SK-N-SH (cell line): Measurements from ENCODE around the gene CABP1. TPM values are rescaled to one million over a fixed set of nuclear protein-coding genes. Genes with fewer than 3 reads are reported as not detected.

Experiments used
- CTCF ChIA-PET: fragments of 300-600, 350-600 bp; formaldehyde crosslinking; extraction: SDS; loops from one replicate; lab custom pipeline; 2021; lab: Yijun Ruan, JAX
- POLR2A ChIA-PET: fragments of 350-600 bp; sonication (Branson Sonifier 250); formaldehyde crosslinking; extraction: SDS; loops from one replicate; lab custom pipeline; 2020; ENCODE audit warnings: antibody characterized with exemption, inconsistent platforms; lab: Yijun Ruan, JAX
- DNase-seq: peaks from one replicate; pipeline ENCODE4 v3.0.0; 2012
- H2AFZ ChIP-seq: fragments of 200-600 bp; sonication (generic); 2 replicates; pipeline ENCODE4 v1.8.1; 2016; ENCODE audit warnings: antibody characterized with exemption, mild to moderate bottlenecking, low read depth
- H3F3A ChIP-seq: fragments of 200-600 bp; sonication (generic); replicated peaks from 2 replicates; pipeline ENCODE3; 2016; ENCODE audit warnings: antibody characterized with exemption, mild to moderate bottlenecking; ENCODE audit not compliant: insufficient read depth
- H3K27ac ChIP-seq, 2 experiments: fragments of 200-500 bp in 1 of 2; fragments of 200-600 bp in 1 of 2; sonication (Bioruptor generic) in 1 of 2; sonication (generic), shearing (Covaris generic) in 1 of 2; 2 replicates each; pipeline versions ENCODE4 v1.5.1 to v1.6.1; 2014 to 2016; ENCODE audit warnings: low read depth in 2 of 2, inconsistent platforms in 1 of 2, low read length in 1 of 2, mild to moderate bottlenecking in 1 of 2, mixed read lengths in 1 of 2
- H3K27me3 ChIP-seq: fragments of 200-600 bp; sonication (generic), shearing (Covaris generic); 2 replicates; pipeline ENCODE4 v1.6.1; 2016; ENCODE audit warnings: mixed run types; ENCODE audit not compliant: insufficient read depth
- H3K36me3 ChIP-seq, 2 experiments: fragments of 200-500 bp in 1 of 2; fragments of 200-600 bp in 1 of 2; sonication (Bioruptor generic) in 1 of 2; sonication (generic) in 1 of 2; replicated peaks in 1 of 2; 2 replicates each; pipeline versions ENCODE3 to v1.5.1; 2014 to 2016; ENCODE audit warnings: low read length in 1 of 2, mild to moderate bottlenecking in 1 of 2; ENCODE audit not compliant: insufficient read depth in 2 of 2, control insufficient read depth in 1 of 2
- H3K4me1 ChIP-seq, 2 experiments: fragments of 200-500 bp in 1 of 2; fragments of 200-600 bp in 1 of 2; sonication (Bioruptor generic) in 1 of 2; sonication (generic), shearing (Covaris generic) in 1 of 2; 2 replicates each; pipeline versions ENCODE4 v1.5.1 to v1.6.1; 2014 to 2016; ENCODE audit warnings: low read depth in 1 of 2, low read length in 1 of 2, mixed run types in 1 of 2; ENCODE audit not compliant: insufficient read depth in 2 of 2, control insufficient read depth in 1 of 2
- H3K4me2 ChIP-seq: fragments of 200-600 bp; sonication (generic), shearing (Covaris generic); 2 replicates; pipeline ENCODE4 v1.6.1; 2017; ENCODE audit warnings: mixed run types
- H3K4me3 ChIP-seq, 2 experiments: fragments of 200-500 bp in 1 of 2; fragments of 200-600 bp in 1 of 2; sonication (Bioruptor generic) in 1 of 2; sonication (generic), shearing (Covaris generic) in 1 of 2; 2 replicates each; pipeline versions ENCODE4 v1.5.1 to v1.8.1; 2014 to 2016; ENCODE audit warnings: low read depth in 2 of 2, inconsistent platforms in 1 of 2, low read length in 1 of 2, mild to moderate bottlenecking in 1 of 2, mixed read lengths in 1 of 2, moderate library complexity in 1 of 2
- H3K79me2 ChIP-seq: fragments of 200-600 bp; sonication (generic); 2 replicates; pipeline ENCODE4 v1.8.1; 2017; ENCODE audit warnings: mild to moderate bottlenecking; ENCODE audit not compliant: insufficient read depth
- H3K9ac ChIP-seq: fragments of 200-600 bp; sonication (generic); 2 replicates; pipeline ENCODE4 v1.6.1; 2017; ENCODE audit warnings: mixed run types
- H3K9me2 ChIP-seq: fragments of 200-600 bp; sonication (generic); 2 replicates; pipeline ENCODE4 v1.6.1; 2017; ENCODE audit warnings: mixed run types
- H3K9me3 ChIP-seq: fragments of 200-600 bp; sonication (generic); 2 replicates; pipeline ENCODE4 v1.6.1; 2017; ENCODE audit warnings: mixed run types, mild to moderate bottlenecking, moderate library complexity
- H4K20me1 ChIP-seq: fragments of 200-600 bp; sonication (generic); 2 replicates; pipeline ENCODE4 v1.6.1; 2017; ENCODE audit warnings: mild to moderate bottlenecking, mixed run types; ENCODE audit not compliant: insufficient read depth
- CHD2 ChIP-seq: fragments of 150-350 bp; IDR thresholded peaks from 2 replicates; pipeline ENCODE4 v1.6.1; 2018; ENCODE audit warnings: low read length; ENCODE audit not compliant: partially characterized antibody
- FOSL2 ChIP-seq: IDR thresholded peaks from 2 replicates; pipeline ENCODE4 v1.4.0; 2012; ENCODE audit warnings: low read depth, mild to moderate bottlenecking, moderate library complexity, borderline replicate concordance
- FOXJ3 ChIP-seq: sonication (generic); formaldehyde crosslinking; IDR thresholded peaks from 2 replicates; pipeline ENCODE4 v1.5.1; 2020; ENCODE audit warnings: mild to moderate bottlenecking, missing genetic modification reagents
- FOXM1 ChIP-seq: IDR thresholded peaks from 2 replicates; pipeline ENCODE4 v1.4.0; 2012; ENCODE audit warnings: low read depth, mild to moderate bottlenecking
- GABPA ChIP-seq: IDR thresholded peaks from 2 replicates; pipeline ENCODE4 v1.4.0; 2012; ENCODE audit warnings: low read depth, mild to moderate bottlenecking
- GATA2 ChIP-seq: sonication (generic); formaldehyde crosslinking; IDR thresholded peaks from 2 replicates; pipeline ENCODE4 v1.5.0; 2020; ENCODE audit warnings: mild to moderate bottlenecking, missing genetic modification reagents
- MEF2A ChIP-seq: IDR thresholded peaks from 2 replicates; pipeline ENCODE4 v1.4.0; 2012; ENCODE audit warnings: low read depth, borderline replicate concordance
- MXI1 ChIP-seq: IDR thresholded peaks from 2 replicates; pipeline ENCODE4 v1.6.1; 2012; ENCODE audit warnings: mild to moderate bottlenecking, low read depth, low read length, improper control_type of control experiment
- NRF1 ChIP-seq: IDR thresholded peaks from 2 replicates; pipeline ENCODE4 v1.6.1; 2012; ENCODE audit warnings: low read depth, mild to moderate bottlenecking, low read length
- PBX3 ChIP-seq: IDR thresholded peaks from 2 replicates; pipeline ENCODE4; 2012
- RAD21 ChIP-seq: IDR thresholded peaks from 2 replicates; pipeline ENCODE4 v1.6.1; 2012; ENCODE audit warnings: mild to moderate bottlenecking, low read length
- RXRA ChIP-seq: IDR thresholded peaks from 2 replicates; pipeline ENCODE4 v1.4.0; 2012; ENCODE audit warnings: low read depth, mild to moderate bottlenecking, borderline replicate concordance
- SMC3 ChIP-seq: IDR thresholded peaks from 2 replicates; pipeline ENCODE4 v1.6.1; 2012; ENCODE audit warnings: low read depth, low read length, improper control_type of control experiment
- TAF1 ChIP-seq: IDR thresholded peaks from 2 replicates; pipeline ENCODE4 v1.6.1; 2012; ENCODE audit warnings: low read depth, mild to moderate bottlenecking, low read length, moderate library complexity, borderline replicate concordance
- TCF12 ChIP-seq: IDR thresholded peaks from 2 replicates; pipeline ENCODE4 v1.4.0; 2012
- TEAD4 ChIP-seq: IDR thresholded peaks from 2 replicates; pipeline ENCODE4 v1.4.0; 2012; ENCODE audit warnings: mild to moderate bottlenecking, borderline replicate concordance; ENCODE audit not compliant: insufficient read depth
- YY1 ChIP-seq: IDR thresholded peaks from 2 replicates; pipeline ENCODE4 v1.4.0; 2012; ENCODE audit warnings: low read depth, mild to moderate bottlenecking
- ZBTB33 ChIP-seq: IDR thresholded peaks from 2 replicates; pipeline ENCODE4 v1.4.0; 2012; ENCODE audit warnings: low read depth, borderline replicate concordance
- WGBS: methylation state at CpG from one replicate; pipeline ENCODE4 v1.1.6; 2017; ENCODE audit warnings: low lambda C conversion rate; 5-methylcytosine and 5-hydroxymethylcytosine counted together
- polyA plus RNA-seq, 3 experiments: library from polyadenylated mRNA; depleted of rRNA; stranded (reverse); fragments of >200 nt; gene quantifications; 2 replicates each; pipeline ENCODE4 v1.2.3, GENCODE V29; 2012
- TF ChIP-seq, protein P1 (sequence below): fragments of 150-350 bp; IDR thresholded peaks from 2 replicates; pipeline ENCODE4 v1.6.1; 2016; ENCODE audit warnings: mild to moderate bottlenecking, low read depth, low read length

CABP1 gene
- polyA plus RNA-seq, 1 of the 3 experiments (the other 2 are of a cell fraction): 0.08 TPM

GRCh38 chr12:120670667-120671066, 30.2 kb downstream of the CABP1 start:
- Histone ChIP-seq H3K4me1 (peaks cover 0 to 15% of the 10 kb centered on the region in 2 experiments; a peak in 2 of 4 replicates), H3K79me2 (no peaks in the 10 kb centered on the region), H3F3A (no peaks in the 10 kb centered on the region), H3K4me3 (no peak overlapping the region), H3K9me2 (no peaks in the 10 kb centered on the region), H2AFZ (no peak overlapping the region), H3K9me3 (no peaks in the 10 kb centered on the region), H3K9ac (no peak overlapping the region), H3K27ac (no peak overlapping the region), H3K36me3 (no peaks in the 10 kb centered on the region), H3K4me2 (no peak overlapping the region), H3K27me3 (no peaks in the 10 kb centered on the region), H4K20me1 (no peaks in the 10 kb centered on the region)
- DNase-seq: no peak
- TF ChIP-seq, protein P1, sequence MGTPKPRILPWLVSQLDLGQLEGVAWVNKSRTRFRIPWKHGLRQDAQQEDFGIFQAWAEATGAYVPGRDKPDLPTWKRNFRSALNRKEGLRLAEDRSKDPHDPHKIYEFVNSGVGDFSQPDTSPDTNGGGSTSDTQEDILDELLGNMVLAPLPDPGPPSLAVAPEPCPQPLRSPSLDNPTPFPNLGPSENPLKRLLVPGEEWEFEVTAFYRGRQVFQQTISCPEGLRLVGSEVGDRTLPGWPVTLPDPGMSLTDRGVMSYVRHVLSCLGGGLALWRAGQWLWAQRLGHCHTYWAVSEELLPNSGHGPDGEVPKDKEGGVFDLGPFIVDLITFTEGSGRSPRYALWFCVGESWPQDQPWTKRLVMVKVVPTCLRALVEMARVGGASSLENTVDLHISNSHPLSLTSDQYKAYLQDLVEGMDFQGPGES: no peak
- TF ChIP-seq FOXJ3 (CRISPR knock-in tag) (no peak), MEF2A (no peak), SMC3 (no peak), FOXM1 (no peak), YY1 (no peak), FOSL2 (no peak), TEAD4 (no peak), NRF1 (no peak), MXI1 (no peak), RXRA (no peak), GABPA (no peak), CHD2 (no peak), ZBTB33 (no peak), TCF12 (no peak), TAF1 (no peak), PBX3 (no peak), GATA2 (CRISPR knock-in tag) (no peak), RAD21 (no peak)
- 92% methylated on average over 5 of the region's 5 CpGs for WGBS
- ChIA-PET CTCF (interaction anchor here (0.9 to 1.8 kb wide), 4 partner anchors 18 to 42 kb away, joined by 3 to 15 read pairs (median 4); no protein-coding TSS in a partner anchor), POLR2A (no interaction called here)
